GM13977 (cell line): Measurements from ENCODE around the gene GRIN2D.

Source experiments
- DNase-seq: peaks from one replicate; pipeline ENCODE4 v3.0.0; 2012; ENCODE audit warnings: low spot score
- CTCF ChIP-seq: IDR thresholded peaks from 2 replicates; pipeline ENCODE4 v1.5.1; 2012; ENCODE audit warnings: mild to moderate bottlenecking, control low read depth; ENCODE audit not compliant: insufficient read depth; ENCODE audit errors: extremely low read depth, missing control alignments
- in situ Hi-C: fragments of 300-500 bp; cut with MboI; formaldehyde crosslinking; loops from one replicate; pipeline ENCODE4 v1.12.0; 2022; ENCODE audit warnings: low sequenced_read_pairs, low pct_unique_long_range_greater_than_20kb, mixed read lengths, inconsistent platforms; ENCODE audit not compliant: unreplicated experiment

Gene GRIN2D

GRCh38 chr19:48379058-48379457, 14.4 kb upstream of the GRIN2D start:
- in situ Hi-C loops = no loop called here
- DNase-seq = no peak
- TF ChIP-seq CTCF = no peak

GRCh38 chr19:48381178-48381950, 12.1 kb upstream of the GRIN2D start:
- in situ Hi-C loops = no loop called here
- DNase-seq = no peak
- TF ChIP-seq CTCF = no peak

GRCh38 chr19:48382286-48382685, 11.2 kb upstream of the GRIN2D start:
- in situ Hi-C loops = no loop called here
- no peak for TF ChIP-seq CTCF
- no peak for DNase-seq

- in situ Hi-C loops = no loop called here
- DNase-seq = no peak
- TF ChIP-seq CTCF = no peak
Measured at GRCh38 chr19:48385461-48386087, 7.9 kb upstream of the GRIN2D start.

GRCh38 chr19:48386981-48387380, 6.5 kb upstream of the GRIN2D start:
- TF ChIP-seq CTCF = no peak
- in situ Hi-C loops = no loop called here

GRCh38 chr19:48390188-48391099, 3.0 kb upstream of the GRIN2D start:
- peak; percentile 73 for DNase-seq
- peak; percentile 67 for TF ChIP-seq CTCF
- in situ Hi-C loops = no loop called here

More at GRCh38 chr19:48386981-48387380, 6.5 kb upstream of the GRIN2D start:
- DNase-seq = no peak
